SK-N-SH (cell line): Measurements from ENCODE around the gene DEGS1.

Source experiments
- CHD2 ChIP-seq: fragments of 150-350 bp; IDR thresholded peaks from 2 replicates; pipeline ENCODE4 v1.6.1; 2018; ENCODE audit warnings: low read length; ENCODE audit not compliant: partially characterized antibody
- CTCF ChIP-seq: fragments of 200-600 bp; sonication (generic); IDR thresholded peaks from 2 replicates; pipeline ENCODE4 v1.6.1; 2017; ENCODE audit warnings: antibody characterized with exemption, mild to moderate bottlenecking, moderate library complexity
- RCOR1 ChIP-seq: fragments of 150-350 bp; IDR thresholded peaks from 2 replicates; pipeline ENCODE4 v1.6.1; 2017; ENCODE audit warnings: antibody characterized with exemption, low read length
- USF1 ChIP-seq: IDR thresholded peaks from 2 replicates; pipeline ENCODE4 v1.4.0; 2012; ENCODE audit warnings: low read depth, borderline replicate concordance
- USF2 ChIP-seq: fragments of 150-350 bp; IDR thresholded peaks from 2 replicates; pipeline ENCODE4 v1.6.1; 2017; ENCODE audit warnings: antibody characterized with exemption, low read length, low read depth, borderline replicate concordance

GRCh38 chr1:224151117-224151516, 31.9 kb upstream of the DEGS1 start:
- TF ChIP-seq RCOR1 (no peak), USF1 (no peak), CTCF (no peak), USF2 (no peak), CHD2 (no peak)
